GM19351 (cell line): ENCODE results near the gene SH3GL2.
A peak's percentile ranks its signal among the peaks of the same experiment; 100 is the strongest.

ENCODE experiments used
- ATAC-seq: cut with Tn5 transposase; IDR thresholded peaks from one replicate; pipeline ENCODE4 v1.9.1; 2021; ENCODE audit warnings: mild to moderate bottlenecking, moderate library complexity; ENCODE audit not compliant: unreplicated experiment

SH3GL2 gene

DNA sequence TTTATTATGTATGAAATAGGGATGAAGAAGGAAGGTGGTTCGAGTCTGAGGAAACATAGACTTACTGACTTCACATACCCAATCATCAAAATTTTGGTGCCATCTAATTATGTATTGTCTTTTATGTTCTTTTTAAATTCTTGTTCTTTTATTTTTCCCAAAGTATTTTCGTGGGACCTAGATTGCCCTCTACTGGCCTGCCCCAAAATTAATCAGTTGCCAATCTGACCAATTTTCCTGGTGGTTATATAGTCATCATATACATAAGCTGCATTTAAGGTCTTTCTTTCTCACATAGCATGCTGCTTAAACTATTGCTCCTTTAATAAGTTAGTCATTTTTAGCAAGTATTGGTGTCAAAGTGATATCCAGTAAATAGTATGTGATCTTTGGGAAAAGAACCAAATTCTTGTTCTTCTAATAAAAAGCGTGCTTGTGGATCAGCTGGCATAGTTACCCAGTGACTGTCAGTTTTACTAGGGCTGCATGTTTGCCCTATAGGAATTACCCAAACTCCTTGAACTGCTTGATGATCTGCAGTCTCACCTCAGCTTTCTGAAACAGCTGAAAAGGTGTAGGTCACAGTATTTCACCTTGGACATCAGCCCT is 223.5 kb downstream of the SH3GL2 start:
- no peak for ATAC-seq

DNA sequence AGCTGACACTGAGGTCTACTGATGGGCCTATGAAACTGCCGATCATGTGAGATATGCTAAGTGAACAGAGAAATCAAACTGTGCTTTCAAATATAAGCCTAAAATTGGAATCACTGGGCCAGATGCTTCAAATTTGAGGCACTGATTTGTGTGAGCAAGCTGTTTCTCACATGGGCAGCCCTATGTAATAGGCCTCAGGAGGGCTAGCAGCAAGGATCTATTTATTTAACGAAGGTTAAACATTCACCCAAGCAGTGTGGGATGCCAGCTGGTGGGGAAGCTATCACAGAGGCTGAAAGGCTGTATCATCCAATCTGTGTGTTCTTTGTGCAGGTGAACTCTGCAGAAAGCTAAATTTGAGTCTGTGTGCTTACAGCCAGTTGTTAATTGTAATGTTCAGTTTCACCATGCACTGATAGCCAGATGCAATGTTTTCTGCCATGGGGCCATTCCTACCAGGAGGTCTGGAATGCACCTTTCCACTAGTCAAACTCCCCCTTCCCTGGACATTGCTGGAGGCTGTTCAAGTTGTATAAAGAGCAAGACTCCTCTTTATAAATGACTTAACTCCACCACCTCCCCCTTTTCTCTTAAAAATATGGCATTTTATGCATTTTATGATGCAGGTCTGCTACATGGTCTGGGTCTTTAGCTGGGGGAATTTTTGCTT is 228.9 kb downstream of the SH3GL2 start:
- no peak for ATAC-seq

DNA sequence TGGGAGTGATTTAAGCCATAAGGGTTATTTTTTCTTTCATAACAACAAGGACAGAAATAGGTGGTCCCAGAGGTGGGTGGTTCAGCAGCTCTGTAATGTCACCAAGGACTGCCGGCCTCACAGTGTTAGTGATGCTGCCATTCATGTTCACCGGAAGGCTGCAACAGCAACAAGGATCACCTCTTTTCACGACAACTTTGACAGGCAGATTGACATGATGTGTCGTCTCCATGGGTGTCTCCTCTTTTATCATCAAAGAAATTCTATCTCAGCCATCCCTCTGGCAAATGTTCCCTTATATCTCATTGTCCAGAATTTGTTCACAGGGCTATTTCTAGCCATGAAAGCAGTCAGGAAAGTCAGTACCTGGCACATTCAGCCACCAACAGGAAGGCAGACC is 231.5 kb downstream of the SH3GL2 start:
- ATAC-seq: no peak

DNA sequence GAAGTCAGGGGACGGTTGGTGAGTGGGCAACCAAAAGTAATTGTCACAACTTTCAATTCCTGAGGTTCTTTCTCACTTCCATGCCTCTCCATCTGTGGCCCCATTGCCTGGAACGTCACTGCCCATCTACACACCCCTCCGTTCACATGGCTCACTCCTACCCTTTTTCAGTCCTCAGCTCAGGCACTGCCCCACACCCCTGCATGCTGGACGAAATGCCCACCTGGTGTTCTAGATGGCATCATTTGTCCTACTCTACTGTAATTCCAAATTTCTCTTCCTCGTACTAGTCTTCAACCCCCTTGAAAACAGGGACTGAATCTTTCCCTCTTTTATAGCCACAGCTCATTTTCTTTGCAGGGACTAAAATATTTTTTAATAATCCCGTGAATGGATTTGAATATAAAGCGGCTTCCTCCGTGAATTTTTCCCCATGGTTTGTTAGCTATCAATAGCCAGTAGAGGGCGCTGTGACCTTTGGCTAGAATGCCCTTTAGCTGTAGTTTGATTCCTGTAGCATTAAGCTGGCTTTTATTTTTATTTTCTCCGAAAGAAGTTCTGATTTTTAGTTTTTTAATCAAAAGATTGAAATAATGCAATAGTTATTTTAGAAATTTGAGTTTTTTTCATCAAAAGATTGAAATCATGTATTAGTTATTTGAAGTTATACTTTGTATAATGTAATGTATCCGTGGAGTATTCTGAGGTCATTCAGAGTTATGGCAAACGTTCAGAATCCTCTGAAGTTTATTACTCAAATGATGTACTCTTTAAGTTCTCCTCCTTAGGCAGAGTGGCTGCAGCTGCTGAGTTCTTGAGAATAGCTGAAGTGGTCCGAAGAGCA is 232.1 kb downstream of the SH3GL2 start:
- ATAC-seq: peak; percentile 66

DNA sequence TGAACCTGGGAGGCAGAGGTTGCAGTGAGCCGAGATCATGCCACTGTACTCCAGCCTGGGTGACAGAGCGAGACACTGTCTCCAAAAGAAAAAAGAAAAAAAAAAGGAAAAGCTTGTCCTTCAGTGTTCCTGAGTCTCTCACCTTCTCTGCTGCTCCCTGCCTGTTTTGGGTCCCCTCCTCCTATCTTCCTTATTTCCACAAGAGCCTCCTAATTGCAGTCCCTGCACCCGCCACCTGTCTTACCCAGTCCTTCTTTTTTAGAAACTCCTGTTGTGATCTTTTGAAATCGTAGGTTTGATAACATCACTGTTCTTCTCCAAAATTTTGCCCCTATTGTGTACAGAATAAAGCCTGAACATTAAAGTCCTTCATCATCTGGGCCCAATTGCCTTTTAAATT is 234.9 kb downstream of the SH3GL2 start:
- ATAC-seq: no peak

DNA sequence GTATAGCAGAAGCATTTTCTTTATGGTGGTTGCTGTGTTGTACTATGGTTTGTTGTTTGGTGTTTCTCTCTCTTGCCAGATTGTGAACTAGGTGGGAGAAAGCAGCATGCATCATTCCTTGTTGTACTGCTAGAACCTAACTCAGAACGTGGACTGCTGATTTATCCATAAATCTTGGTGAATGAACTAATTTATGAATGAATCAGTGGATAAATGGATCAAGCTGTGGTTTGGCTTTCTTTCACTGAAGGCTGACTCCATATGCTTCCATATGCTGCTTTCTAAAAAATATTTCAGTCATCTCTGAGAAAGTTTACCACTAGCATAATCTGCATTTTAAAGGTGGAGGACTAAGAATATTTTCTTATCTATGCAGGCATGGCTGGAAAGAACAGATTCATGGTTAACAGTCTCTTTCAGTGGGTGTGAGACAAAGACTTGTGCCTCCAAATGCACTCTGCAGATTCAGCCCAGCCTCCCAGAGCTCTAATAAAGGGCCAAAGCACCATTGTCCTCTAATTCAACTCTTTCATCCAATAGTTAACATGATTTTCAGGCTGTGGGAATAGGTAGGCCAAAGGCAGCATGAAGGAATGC is 237.7 kb downstream of the SH3GL2 start:
- ATAC-seq: no peak

DNA sequence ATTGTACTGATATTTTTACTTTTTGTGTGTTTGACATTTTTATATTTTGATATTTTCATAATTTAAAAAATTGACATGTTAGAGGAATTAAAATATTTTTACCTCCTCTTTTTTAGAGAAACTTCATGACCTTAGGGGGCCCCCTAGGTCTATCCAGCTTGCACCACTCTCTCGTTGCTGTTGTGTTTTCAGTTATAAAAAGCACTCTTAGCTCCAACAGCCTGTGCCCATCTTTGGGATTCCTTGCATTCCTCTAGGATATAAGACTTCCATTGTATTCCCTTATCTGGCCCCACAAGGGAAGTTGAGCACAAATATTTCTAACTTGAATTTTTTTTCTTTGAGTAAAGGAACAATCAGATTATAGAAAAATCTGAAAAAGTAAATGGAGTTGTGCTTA is 245.3 kb downstream of the SH3GL2 start:
- no peak for ATAC-seq

DNA sequence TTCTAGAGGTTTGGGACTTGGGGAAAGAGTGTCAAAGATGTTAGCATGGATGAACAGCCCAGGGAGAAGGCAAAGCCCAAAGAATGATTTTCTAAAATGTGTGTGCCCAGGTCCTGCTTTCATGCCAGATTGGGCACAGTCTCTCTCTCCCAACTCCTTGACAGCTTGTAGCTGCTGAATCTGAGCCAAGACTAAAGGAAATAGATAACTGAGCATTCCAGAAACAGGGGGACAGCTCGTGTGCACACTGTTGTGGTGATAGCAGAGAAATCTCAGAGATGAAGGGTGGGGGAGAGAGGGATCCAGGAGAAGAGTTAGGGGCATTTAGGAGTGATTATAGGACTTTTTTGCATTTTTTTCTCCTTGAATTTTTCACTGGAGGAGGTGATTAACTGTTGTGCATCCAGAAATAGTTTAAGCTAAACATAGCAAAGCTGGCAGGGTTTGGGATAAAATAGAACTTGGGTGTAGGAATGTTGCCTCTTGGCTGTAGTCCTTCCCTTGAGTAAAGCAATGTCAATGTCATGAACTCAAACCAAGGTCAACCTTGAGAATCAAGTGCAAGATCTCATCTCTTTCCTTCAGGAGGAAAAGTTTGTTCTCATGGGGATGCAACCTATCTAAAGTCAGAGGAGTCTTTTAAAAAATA is 245.9 kb downstream of the SH3GL2 start:
- no peak for ATAC-seq

DNA sequence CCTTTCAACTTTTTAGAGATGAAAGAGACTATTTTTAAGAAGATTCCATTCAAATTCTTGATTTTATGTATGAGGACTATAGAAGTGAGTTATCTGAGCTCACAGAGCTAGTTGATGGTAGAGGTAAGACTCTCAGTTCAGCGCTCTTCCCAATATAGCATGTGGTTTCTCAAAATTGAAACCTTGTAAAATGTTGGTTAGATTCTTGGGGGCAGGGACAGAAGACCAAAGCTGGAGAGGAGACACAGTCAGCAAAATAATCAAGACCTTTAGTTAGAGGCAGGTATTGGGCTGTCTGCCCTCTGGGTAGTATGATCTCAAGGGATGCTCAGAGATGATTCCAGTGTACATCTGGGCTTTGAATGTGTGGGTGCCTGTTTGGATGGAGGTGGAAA is 246.4 kb downstream of the SH3GL2 start:
- ATAC-seq: no peak

DNA sequence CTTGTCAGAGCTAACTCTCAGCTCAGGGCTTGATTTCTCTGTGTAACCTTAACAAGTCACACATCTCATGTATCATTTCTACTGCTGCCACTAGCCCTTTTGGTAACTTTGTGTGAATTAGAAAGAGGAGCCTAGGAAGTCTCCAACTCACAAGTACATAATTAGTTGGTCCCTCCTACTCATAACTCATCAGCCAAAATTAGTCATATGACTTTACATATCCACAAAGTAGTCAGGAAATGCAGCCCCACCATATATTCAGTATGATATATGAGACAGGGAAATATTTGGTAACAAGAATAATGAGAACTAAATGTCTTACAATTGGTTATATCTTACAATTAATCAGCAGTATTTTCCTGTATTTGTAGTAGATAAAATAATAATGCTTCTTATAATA is 250.2 kb downstream of the SH3GL2 start:
- no peak for ATAC-seq

DNA sequence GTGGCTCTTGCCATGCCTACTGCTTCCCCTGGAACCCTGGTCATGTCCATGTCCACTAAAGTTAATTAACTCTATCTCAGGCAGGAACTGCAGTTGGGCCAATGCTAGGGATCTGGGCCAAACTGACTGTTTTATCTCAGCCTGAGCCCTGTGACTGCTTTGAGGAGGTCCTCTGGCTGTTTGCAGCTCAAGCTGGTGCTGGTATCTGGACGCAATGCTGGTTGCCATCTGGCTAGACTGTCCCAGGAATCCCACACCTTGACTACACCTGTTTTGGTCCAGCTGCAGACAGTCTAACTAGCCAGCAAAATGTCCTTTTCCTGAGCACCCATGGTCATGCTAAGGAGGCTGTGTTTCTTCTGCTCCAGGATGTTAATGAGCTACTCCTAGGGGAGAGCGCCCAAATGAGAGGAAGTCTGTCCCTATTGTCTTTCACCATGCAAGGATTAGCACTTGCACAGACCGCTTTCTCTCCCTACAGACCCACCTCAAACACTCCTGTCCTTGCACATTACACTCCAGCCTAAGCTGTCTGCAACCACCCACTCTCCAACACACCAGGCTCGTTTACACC is 251.0 kb downstream of the SH3GL2 start:
- ATAC-seq: no peak

DNA sequence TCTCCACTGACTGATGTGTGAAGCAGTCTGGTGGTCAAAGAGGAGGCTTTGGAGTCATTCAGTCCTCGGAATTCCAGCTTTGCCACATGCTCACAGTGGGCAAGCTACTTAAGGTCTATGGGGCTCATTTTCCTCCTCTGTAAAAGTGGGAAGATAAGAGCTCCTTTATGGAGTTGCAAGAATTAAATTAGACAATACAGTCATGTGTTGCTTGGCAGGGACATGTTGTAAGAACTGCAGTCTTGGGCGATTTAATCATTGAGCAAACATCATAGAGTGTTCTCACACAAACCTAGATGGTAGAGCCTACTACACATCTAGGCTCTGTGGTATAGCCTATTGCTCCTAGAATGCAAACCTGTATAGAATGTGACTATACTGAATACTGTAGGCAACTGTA is 253.9 kb downstream of the SH3GL2 start:
- no peak for ATAC-seq

DNA sequence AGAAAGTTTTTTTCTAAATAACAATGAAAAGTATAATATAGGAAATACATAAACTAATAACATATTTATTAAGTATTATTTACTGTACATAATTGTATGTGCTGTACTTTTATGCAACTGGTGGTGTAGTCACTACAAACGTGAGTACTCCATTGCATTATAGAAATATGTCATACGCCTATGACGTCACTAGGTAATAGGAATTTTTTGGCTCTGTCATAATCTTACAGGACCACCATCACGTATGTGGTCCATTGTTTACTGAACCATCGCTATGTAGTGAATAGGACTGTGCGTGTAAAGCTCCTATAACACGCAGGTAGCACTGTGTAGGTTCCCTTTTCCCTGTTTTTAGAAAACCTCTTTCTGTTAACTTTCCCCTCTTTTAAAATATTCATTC is 255.0 kb downstream of the SH3GL2 start:
- ATAC-seq: no peak

DNA sequence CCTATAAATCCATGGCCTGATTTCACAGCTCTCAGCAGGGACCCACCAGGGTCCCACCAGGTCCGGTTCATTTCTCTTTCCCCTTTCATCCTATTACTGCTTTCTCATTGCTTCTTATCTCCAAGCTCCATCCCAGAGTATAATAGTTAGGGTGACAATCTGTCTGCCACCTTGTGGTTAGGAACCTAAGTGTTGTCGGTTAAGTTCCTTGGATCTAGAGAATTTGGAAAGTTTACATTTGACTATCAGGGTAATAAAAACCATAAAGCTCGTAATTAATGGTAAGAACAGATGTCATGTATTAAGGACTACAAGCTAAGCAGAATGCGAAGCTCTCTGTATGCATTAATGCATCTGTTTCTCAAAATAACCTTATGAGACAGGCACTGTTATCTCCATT is 259.1 kb downstream of the SH3GL2 start:
- no peak for ATAC-seq

DNA sequence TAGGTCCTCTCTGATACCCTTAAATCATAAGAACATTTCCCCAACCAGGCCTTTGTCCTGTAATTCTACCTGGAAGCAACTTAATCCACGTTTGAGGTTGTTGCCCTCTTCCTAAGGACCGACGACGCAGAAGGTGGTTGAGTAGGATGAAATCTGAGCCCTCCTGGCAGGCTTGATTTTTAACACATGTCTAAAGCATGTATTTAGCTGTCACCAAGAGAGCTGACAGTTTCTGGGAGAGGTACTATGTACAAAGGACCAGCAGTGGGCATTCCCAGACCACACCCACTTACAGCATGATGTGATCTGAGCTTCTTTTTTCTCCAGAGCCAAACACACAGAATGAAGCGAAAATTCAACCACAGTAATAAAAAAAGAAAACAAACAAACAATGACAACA is 260.9 kb downstream of the SH3GL2 start:
- ATAC-seq: no peak

DNA sequence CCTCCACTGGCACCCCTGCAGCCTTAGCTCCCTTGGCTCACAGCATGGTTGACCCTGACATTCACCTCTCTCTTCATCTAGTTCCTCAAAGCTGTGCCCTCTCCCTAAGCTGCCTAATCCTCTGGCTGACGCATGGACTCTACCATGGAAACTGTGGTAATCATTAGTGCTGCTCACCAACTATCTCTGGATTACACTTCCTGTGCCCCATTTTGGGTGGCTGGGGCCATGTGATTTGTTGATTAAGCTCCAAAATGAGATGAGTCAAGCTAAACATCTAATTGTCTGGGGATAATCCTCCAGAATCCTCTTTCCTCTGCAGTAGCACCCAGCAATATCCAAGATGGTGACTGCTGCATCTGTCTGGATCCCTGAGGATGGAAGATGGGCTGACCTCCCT is 264.4 kb downstream of the SH3GL2 start:
- no peak for ATAC-seq
